HepG2 (cell line): Measurements from ENCODE around the gene S100P.

ENCODE experiments used
- CTCF ChIP-seq: sonication (generic); formaldehyde crosslinking; IDR thresholded peaks from 2 replicates; pipeline ENCODE4 v1.5.0; 2020; ENCODE audit warnings: mild to moderate bottlenecking, missing genetic modification reagents, moderate library complexity
- EP300 ChIP-seq, 3 experiments: sonication (generic) in 1 of 3; formaldehyde crosslinking in 1 of 3; IDR thresholded peaks; 2 replicates each; pipeline versions ENCODE4 v1.5.1 to v1.6.1; 2011 to 2020; ENCODE audit warnings: low read depth in 2 of 3, low read length in 2 of 3, borderline replicate concordance in 1 of 3, improper control_type of control experiment in 1 of 3, mild to moderate bottlenecking in 1 of 3, missing genetic modification reagents in 1 of 3, moderate library complexity in 1 of 3
- RFX1 ChIP-seq: fragments of 450-650 bp; IDR thresholded peaks from 2 replicates; pipeline ENCODE4 v1.6.1; 2017
- ZFP36 ChIP-seq: fragments of 150-350 bp; IDR thresholded peaks from 2 replicates; pipeline ENCODE4 v1.6.1; 2018; ENCODE audit warnings: borderline replicate concordance, low read length, low read depth; ENCODE audit not compliant: partially characterized antibody
- ZNF550 ChIP-seq: sonication (generic); formaldehyde crosslinking; IDR thresholded peaks from 2 replicates; pipeline ENCODE4 v1.4.0; 2020; ENCODE audit warnings: mild to moderate bottlenecking, missing genetic modification reagents, borderline replicate concordance
- ZNF777 ChIP-seq: sonication (generic); formaldehyde crosslinking; IDR thresholded peaks from 2 replicates; pipeline ENCODE4 v1.4.0; 2020; ENCODE audit warnings: missing genetic modification reagents
- TF ChIP-seq, protein P1 (sequence below): sonication (generic); formaldehyde crosslinking; IDR thresholded peaks from 2 replicates; pipeline ENCODE4 v1.4.0; 2020; ENCODE audit warnings: mild to moderate bottlenecking, missing genetic modification reagents

GRCh38 chr4:6715704-6716017 lies 22.0 kb downstream of the S100P start:
- TF ChIP-seq ZNF777 (CRISPR knock-in tag), result no peak
- TF ChIP-seq CTCF, result no peak
- TF ChIP-seq RFX1, result no peak
- no peak for TF ChIP-seq ZNF550 (CRISPR knock-in tag)
- TF ChIP-seq, protein P1, sequence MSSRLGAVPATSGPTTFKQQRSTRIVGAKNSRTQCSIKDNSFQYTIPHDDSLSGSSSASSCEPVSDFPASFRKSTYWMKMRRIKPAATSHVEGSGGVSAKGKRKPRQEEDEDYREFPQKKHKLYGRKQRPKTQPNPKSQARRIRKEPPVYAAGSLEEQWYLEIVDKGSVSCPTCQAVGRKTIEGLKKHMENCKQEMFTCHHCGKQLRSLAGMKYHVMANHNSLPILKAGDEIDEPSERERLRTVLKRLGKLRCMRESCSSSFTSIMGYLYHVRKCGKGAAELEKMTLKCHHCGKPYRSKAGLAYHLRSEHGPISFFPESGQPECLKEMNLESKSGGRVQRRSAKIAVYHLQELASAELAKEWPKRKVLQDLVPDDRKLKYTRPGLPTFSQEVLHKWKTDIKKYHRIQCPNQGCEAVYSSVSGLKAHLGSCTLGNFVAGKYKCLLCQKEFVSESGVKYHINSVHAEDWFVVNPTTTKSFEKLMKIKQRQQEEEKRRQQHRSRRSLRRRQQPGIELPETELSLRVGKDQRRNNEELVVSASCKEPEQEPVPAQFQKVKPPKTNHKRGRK (CRISPR knock-in tag), result no peak
- no peak for TF ChIP-seq EP300 (IDR thresholded peaks at IDR 0.05; ENCODE audit: low read depth in 2 of 2, low read length in 2 of 2)
- TF ChIP-seq EP300 (CRISPR knock-in tag; IDR thresholded peaks at IDR 0.05; ENCODE audit: borderline replicate concordance), result no peak
- TF ChIP-seq ZFP36, result no peak
